HG03521 (cell line): ENCODE results near the gene NRIP1.
A peak's percentile ranks its signal among the peaks of the same experiment; 100 is the strongest.

Experiments used
- ATAC-seq: cut with Tn5 transposase; IDR thresholded peaks from one replicate; pipeline ENCODE4 v1.9.1; 2021; ENCODE audit warnings: mild to moderate bottlenecking, moderate library complexity; ENCODE audit not compliant: unreplicated experiment

The NRIP1 gene

GRCh38 chr21:15065392-15066122, 757 bp upstream of the NRIP1 start:
- no peak for ATAC-seq

GRCh38 chr21:15063814-15064575, 805 bp downstream of the NRIP1 start:
- no peak for ATAC-seq

GRCh38 chr21:15063081-15063813, 1.6 kb downstream of the NRIP1 start:
- ATAC-seq, result no peak

GRCh38 chr21:15062606-15062965, 2.2 kb downstream of the NRIP1 start:
- ATAC-seq, result no peak

- ATAC-seq, result no peak
Measured at GRCh38 chr21:15061747-15062605, 2.8 kb downstream of the NRIP1 start.

- no peak for ATAC-seq
Measured at GRCh38 chr21:15061279-15061678, 3.5 kb downstream of the NRIP1 start.

- no peak for ATAC-seq
Measured at GRCh38 chr21:15060543-15061175, 4.1 kb downstream of the NRIP1 start.

- ATAC-seq, result no peak
Measured at GRCh38 chr21:15059397-15059796, 5.4 kb downstream of the NRIP1 start.

- no peak for ATAC-seq
Measured at GRCh38 chr21:15058854-15059263, 5.9 kb downstream of the NRIP1 start.

- ATAC-seq, result no peak
Measured at GRCh38 chr21:15057285-15057684, 7.5 kb downstream of the NRIP1 start.

- ATAC-seq, result no peak
Measured at GRCh38 chr21:15054606-15055239, 10.1 kb downstream of the NRIP1 start.

- no peak for ATAC-seq
Measured at GRCh38 chr21:15054089-15054488, 10.7 kb downstream of the NRIP1 start.

GRCh38 chr21:15053500-15053899, 11.3 kb downstream of the NRIP1 start:
- ATAC-seq, result no peak

GRCh38 chr21:15052459-15052763, 12.4 kb downstream of the NRIP1 start:
- ATAC-seq, result peak; percentile 19

GRCh38 chr21:15051644-15052458, 12.9 kb downstream of the NRIP1 start:
- peak; percentile 57 for ATAC-seq

- no peak for ATAC-seq
Measured at GRCh38 chr21:15050568-15051377, 14.0 kb downstream of the NRIP1 start.

GRCh38 chr21:15045017-15045416, 19.8 kb downstream of the NRIP1 start:
- no peak for ATAC-seq

- ATAC-seq, result no peak
Measured at GRCh38 chr21:15042531-15042930, 22.3 kb downstream of the NRIP1 start.
